LHCN-M2 (cell line): ENCODE results near the gene IL22RA2. TPM values are rescaled to one million over a fixed set of nuclear protein-coding genes. Genes with fewer than 3 reads are reported as not detected.
"Not testable (repeated sequence)": the region's sequence is repeated elsewhere in the genome, so short reads cannot be mapped to it uniquely, and the experiment has no call there.

ENCODE experiments used
- DNase-seq: peaks from one replicate; pipeline ENCODE4 v3.0.0-alpha.2; 2012; ENCODE audit warnings: low read depth
- polyA plus RNA-seq: library from polyadenylated mRNA; unstranded; fragments of >200 nt; gene quantifications from one replicate; pipeline ENCODE4 v1.2.1, GENCODE V29; 2012; ENCODE audit warnings: missing spikeins
- total RNA-seq: library from RNA; depleted of rRNA; stranded (reverse); fragments of >200 nt; gene quantifications from 2 replicates; pipeline ENCODE4 v1.2.3, GENCODE V29; 2014; rRNA removed

IL22RA2 gene, protein sequence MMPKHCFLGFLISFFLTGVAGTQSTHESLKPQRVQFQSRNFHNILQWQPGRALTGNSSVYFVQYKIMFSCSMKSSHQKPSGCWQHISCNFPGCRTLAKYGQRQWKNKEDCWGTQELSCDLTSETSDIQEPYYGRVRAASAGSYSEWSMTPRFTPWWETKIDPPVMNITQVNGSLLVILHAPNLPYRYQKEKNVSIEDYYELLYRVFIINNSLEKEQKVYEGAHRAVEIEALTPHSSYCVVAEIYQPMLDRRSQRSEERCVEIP
- total RNA-seq = not detected in 2 replicates
- not detected for polyA plus RNA-seq

DNA sequence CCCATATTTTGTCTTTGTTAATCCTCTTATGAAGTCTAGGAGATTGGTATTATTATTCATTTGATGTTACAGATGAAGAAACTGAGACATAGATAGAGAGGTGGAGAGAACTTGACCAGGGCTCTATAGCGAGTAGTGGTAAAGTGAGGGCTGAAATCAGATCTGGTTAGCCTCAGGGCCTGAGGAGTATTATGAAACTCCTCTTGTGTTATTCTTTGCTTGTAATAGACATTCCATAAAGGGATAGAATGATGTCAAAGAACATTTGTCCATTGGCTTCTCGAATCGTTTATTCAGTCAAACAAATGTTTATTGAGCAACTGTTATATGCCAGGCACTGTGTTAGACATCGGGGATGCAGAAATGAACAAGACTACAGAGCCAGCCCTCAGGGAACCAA, at the start of gene IL22RA2:
IL22RA2 (minus strand) TSS at position 144 of the 400 bp plus-strand sequence. CDS start 11,895 bp downstream, outside the sequence.
- no peak for DNase-seq

DNA sequence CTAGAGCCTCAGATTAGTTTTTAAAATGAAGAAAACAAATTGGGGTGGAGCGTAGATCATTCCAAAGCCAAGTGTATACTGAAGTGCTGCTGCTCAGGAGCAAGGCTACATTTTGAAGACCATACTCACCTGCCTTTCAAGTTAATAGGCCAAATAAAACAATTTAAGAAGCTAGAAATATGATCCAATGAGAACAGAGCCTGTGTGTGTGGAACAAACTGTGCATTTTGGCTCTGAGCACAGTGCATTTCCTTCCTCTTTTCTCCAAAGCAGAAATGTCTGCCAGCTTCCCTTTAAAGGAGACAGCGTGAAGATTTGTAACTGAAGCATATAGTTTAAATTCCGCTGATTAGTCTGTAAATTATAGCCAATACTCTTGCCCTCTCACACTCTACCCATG, 48.9 kb upstream of the IL22RA2 start:
- no peak for DNase-seq

DNA sequence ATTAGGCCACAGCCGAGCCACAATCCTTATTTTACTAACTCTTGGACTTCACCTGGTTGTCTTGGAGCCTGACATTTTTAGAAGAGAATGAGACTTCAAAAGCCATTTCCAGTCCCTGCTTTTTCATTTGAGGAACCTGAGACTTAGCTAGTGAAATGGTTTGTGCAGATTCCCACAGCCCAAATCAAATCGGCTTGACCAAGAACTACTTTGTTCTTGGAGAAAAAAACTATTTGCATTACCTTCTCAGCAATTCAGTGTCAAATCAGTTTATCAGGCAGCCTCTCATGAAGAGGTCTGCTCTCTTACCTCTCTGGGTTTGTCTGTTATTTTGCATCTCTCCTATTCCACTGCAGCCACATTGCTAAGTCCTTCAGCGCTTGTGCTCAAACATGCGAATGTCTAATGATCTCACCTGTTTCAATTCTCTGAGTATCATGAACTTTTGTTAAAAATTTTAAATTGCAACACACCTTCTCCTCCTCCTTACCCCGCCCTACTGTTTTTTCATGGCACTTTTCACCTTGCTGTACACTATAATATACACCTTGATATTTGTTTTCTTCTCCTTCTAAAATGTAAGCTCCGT, 46.3 kb upstream of the IL22RA2 start:
- DNase-seq = no peak

DNA sequence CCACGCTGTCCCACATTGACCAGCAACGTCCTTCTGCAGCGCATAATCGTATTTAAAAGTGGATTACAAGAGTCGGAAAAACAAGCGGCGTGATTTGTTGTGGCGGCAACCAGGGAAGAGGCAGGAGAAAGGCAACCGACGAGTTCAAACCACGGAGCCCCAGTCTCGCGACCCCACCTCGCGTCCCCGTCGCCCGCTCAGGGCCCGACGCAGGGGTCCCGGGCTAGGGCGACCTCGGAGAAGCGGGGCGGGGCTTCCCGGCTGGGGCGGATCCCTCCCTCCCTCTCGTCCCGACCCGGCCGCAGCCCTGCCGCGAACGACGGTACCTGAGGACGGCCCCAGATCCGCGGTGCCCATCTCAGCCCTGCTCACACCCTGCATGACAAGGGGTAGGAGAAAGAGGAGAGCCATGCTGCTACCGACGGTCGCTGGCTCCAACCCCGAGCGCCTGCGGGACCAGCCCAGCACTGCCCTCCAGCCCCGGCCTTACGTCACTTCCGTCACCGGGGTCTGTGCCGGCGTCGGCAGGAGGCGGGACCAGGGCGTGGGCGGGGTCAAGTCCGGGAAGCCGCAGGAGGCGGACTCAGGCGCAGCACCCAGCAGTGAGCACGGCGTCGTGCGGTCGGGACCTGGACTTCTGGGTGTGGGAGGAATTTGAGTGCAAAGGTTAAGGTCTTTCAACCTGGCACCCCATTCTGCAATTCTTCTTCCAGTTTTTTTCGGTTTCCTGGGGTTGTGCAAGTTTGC, 45.6 kb upstream of the IL22RA2 start, which contains the start of gene IFNGR1:
IFNGR1 (minus strand) TSS at position 469 of the 747 bp plus-strand sequence; CDS start at position 411, 58 bp downstream.
- DNase-seq = peak; percentile 81

DNA sequence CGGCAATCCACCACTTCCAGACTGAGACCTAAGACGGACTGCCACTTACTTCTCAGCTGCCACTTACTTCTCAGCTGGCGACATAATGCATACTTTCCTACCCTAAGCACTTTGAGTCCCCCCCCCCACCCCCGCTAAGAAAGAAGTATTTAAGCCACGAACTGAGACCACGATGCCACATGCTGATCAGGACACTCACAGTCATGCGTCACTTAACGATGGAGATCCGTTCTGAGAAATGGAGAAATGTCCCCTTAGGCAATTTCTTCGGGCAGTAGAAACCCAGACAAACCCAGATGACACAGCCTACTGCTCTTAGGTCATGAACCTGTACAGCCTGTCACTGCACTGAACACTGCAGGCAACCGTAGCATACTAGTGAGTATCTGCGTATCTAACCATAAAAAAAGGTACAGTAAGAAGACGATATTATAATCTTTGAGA, 45.1 kb upstream of the IL22RA2 start:
- DNase-seq = peak; percentile 44

DNA sequence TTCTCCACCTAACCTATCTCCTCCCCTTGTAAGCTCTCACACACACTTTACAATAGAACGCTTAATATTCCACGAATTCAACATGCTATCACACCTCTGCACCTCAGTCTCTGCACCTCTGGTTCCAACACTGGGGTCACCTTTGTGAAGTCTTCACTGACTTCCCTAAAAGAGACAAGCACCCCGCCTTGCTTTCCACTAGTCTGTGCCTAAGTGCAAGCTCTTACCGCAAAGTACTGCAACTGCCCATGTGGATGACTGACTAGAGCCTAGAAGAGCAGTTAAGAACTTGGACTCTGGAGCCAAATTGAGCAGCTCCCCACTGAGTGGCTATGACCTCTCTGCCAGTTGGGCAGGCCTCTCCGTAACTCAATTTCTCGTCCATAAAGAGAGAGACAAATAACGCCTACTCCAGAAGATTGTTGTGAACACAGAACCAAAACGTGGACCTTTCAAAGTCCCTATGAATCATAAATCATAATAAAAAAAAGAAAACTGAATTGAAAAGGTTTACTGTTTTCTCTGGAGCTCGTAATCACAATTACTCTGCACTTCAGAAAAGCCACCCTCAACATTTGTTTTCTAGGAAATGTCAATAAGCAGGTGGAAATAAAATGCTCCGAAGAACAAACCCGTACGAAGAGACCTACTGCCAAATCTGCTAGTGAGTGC, 44.5 kb upstream of the IL22RA2 start:
- DNase-seq = peak; percentile 42

DNA sequence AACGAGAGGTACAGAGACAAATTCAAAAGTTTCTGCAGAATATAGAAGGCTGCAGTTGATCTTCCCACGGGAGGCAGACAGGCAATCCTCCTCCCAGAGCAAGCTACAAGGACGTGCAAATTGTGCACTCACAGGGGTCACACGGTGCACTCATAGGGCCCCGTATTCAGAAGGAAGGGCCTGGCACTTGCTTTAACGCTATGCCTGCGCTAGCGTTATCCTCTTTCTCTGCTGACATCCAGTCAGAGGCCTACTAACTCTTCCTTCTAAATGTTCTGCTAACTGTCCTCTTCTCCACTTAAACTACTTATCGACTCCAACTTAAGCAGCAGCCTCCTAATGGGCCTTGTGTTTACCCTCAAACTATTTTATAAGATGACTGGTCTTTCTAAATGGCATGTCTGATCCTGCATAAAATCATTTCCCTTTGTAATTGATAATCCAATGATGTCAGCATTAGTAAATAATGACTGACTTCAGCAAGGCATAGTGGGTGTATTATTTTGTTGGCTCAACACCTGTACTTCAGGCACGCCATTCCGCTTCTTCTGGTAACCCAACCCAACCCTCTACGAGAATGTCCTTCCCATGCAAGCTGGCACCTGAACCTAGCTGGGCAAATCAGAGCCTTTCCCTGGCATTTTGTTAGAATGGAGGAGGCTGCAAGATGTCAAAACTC, 43.6 kb upstream of the IL22RA2 start:
- DNase-seq = no peak

DNA sequence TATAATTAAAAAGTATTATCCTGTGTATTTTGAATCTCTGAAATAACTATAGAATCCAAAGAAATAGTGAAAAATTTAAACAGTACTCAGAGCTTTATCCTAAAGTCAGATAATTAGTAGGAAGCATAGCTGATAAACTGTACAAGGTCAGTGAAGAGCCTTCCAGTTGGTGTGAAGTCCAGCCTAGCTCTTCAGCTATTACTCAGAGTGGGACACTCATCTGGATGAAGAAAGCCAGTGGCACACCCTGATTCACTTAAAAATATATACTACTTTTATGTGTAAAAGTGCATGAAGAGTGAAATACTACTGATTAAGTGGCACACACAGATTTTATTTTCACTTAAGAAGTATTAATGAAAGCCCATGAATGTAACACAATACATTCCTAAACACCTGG, 42.7 kb upstream of the IL22RA2 start:
- DNase-seq = no peak

DNA sequence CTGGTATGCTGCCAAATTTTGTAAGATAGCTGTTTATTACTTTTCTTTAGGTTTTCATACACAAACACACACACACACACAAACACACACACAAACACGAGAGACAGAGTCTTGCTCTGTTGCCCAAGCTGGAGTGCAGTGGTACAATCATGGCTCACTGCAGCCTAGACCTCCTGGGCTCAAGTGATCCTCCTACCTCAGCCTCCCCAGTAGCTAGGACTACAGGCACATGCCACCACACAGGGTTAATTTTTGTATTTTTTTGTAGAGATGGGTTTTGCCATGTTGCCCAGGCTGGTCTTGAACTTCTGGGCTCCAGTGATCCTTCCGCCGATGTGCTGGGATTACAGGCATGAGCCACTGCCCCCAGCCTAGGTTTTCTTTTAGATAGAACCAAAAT, 42.2 kb upstream of the IL22RA2 start:
- not testable (repeated sequence) for DNase-seq

DNA sequence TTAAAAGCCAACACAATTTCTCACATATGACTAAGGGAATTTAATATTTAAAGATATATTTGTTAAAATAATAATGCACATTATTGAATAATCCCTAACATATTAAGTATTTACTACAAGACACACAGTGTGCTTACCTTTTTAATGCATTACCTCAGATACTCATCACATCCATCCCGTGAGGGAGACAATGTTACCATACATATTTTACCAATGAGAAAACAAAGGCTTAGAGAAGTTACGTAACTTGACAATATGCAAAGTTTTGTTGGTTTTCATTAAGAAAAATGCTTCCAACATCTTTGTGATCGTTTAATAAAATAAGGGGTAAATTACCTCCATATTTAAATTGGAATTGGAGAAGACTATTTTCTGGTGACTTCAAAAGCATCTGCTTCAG, 41.5 kb upstream of the IL22RA2 start:
- DNase-seq = no peak

DNA sequence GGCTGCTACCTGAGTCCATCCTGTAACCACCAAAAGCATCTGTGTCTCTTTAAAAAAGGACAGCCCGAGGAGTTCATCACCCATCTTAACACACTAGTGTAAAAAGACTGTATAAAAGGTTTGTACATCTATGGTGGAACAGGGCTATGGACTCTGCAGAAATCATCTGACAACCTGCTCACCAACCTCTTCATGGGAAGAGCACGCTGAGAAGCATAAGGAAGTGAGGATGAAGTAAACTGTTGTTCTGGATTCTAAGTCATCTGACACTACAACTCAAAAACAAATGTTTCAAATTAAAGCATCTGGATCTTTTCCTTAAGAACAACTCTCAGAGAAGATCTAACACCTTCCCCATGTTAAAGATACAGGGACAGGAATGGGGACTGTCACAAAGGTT, 40.4 kb upstream of the IL22RA2 start:
- DNase-seq = no peak

DNA sequence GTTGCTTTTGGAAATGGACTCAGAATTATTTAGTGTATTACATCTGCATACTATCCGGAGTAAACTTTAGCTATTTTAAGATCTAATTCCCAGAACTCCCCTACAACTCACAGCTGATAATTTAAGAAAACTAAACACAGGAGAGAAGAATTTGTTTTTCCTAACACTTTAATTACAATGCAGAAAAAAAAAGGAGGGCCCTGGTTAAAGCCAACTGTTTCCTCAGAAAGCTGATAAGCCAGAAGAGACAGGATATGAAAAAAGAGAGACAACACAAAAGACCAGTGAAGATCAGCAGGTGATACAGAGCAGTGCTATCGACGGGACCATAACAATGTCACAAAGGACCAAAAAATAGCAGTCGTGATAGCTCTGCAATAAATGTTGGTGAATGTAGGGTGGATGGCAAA, 39.9 kb upstream of the IL22RA2 start:
- no peak for DNase-seq

DNA sequence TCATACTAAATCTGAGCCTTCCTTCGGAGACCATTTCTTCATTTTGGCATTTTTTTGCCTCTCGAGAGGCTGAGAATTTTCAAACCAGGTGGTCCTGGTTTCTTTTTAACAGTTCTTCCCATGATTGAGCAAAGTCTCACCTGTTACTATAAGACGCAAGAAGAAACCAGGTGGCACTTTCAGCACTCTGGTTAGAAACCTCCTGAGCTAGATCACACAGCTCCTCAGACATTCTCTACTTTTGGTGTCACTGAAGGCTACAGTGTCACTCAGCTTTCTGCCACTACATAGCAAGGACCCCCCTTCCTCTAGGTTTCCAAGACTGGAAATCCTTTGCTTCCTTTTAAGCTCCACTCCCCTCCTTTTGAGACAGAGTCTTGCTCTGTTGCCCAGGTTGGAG, 38.5 kb upstream of the IL22RA2 start:
- no peak for DNase-seq

DNA sequence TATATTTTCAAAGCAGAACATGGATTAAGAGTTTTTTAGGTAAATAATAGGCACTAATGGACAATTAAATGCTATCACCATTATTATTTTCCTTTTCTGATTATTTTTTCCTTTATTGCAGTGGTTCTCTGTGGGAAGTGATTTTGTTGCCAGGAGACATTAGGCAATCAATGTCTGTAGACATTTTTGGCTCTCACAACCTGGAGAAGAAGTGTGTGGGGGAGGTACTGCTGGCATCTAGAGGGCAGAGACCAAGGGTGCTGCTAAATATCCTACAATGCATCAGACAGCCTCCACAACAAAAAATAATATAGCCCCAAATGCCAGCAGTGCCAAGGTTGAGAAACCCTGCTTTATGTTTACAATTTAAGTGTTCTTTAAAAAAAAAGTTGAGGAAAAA, 37.5 kb upstream of the IL22RA2 start:
- DNase-seq = no peak

DNA sequence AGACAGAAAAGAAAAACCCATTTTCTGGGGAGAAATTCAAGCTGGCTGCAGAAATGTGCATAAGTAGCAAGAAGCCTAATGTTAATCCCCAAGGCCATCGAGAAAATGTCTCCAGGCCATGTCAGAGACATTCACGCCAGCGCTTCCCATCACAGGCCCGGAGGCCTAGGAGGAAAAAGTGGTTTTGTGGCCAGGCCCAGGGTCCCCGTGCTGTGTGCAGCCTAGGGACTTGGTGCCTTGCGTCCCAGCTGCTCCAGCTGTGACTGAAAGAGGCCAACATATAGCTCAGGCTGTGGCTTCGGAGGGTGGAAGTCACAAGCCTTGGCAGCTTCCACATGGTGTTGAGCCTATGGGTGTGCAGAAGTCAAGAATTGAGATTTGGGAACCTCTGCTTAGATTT, 34.8 kb upstream of the IL22RA2 start:
- DNase-seq = no peak

DNA sequence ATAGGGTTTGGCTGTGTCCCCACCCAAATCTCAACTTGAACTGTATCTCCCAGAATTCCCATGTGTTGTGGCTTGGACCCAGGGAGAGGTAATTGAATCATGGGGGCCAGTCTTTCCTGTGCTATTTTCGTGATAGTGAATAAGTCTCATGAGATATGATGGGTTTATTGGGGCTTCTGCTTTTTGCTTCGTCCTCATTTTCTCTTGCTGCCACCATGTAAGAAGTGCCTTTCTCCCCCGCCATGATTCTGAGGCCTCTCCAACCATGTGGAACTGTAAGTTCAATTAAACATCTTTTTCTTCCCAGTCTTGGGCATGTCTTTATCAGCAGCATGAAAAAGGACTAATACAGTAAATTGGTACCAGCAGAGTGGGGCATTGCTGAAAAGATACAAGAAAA, 34.0 kb upstream of the IL22RA2 start:
- DNase-seq = not testable (repeated sequence)

DNA sequence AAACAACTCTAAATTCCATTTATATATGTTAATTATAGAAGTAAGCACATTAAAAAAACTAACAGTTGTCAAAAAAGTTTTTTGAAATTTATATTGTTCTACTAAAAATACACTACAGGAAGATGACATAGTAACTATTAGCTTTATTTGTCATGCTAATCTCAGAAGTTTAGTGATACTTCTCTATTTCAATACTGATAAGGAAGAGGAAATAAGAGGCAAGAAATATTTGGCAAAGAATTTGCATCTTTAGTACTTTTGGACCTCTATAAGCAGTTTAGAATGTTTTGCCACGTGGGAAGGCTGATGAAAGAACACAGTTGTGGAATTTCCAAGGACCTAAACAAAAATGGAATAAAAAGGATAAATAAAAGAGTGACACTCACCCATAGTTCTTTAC, 33.1 kb upstream of the IL22RA2 start:
- DNase-seq = no peak

DNA sequence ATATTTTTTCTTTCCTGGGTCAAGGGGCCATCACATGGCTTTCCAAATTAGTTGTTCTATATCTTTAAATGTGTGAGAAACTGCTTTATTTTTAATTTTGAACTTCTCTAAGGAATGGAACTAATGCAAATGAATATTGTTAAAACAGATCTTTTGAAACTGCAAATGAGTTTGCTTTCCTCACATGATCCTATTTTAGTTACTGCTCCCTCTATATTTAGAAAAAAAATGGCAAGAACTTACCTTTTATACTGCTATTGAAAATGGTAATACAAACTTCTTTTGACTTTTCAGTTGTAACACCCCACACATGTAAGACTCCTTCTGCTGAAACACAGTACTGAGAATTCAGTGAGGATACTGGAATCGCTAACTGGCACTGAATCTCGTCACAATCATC, 29.8 kb upstream of the IL22RA2 start:
- DNase-seq = no peak

DNA sequence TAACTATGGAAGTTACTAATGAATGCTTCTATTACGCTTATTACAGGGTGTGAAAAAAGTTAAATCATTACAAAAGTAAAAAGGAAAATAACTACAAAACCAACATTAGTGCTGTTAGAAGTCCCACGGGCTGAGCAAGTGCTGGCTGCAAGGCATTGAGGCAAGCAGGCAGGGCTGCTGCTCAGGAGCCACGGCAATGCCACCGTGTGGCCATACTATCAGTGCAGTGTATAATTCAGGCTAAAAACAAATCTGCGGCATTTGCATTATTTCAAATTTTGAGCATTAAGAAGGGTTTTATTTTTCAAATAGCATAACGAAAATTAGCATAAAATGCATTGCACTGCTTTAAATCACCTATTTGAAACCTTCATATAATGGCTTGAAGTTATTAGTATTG, 28.6 kb upstream of the IL22RA2 start:
- DNase-seq = peak; percentile 24

DNA sequence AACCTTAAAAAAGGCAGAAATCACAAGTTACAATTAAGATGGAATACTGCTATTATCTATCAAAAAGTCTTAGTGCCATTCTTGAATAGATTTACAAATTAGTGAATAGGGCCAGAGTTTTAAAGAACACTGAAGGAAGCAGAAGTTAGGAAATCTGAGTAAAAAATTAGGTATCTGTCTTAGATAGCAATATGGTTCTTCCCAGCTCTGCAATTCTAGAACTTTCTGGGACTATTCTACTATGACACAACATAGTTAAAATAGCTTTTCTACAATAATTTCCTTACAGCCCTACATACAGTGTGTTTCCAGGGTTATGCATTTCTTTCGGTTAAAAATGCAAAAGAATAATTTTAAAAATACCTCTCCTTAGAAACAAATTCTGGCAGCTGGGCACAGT, 27.6 kb upstream of the IL22RA2 start:
- no peak for DNase-seq

DNA sequence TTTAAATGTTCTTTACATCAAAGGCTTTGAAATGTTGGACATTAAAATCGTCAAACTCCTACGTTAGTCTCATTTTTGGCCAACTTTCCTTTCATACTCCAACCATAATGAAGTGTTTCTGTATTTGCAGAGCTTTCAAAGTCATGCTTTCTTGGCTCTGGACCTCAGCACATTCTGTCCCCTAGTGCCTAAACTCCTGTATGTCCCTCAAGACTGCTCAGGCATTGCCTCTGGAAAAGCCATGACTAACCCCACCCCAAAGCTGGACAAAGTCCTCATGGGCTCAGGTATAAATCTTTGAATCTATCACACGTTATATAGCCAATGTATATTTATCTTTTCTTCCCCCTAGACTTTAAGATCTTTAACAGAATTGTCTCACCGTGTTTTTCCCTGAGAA, 26.8 kb upstream of the IL22RA2 start:
- DNase-seq = no peak
